ENCODE results near the gene NLGN1. TPM values are rescaled to one million over a fixed set of nuclear protein-coding genes. Genes with fewer than 3 reads are reported as not detected.

Gene NLGN1
- total RNA-seq, 2 donors from 2014 or later: 0.36 to 11.7 TPM

DNA sequence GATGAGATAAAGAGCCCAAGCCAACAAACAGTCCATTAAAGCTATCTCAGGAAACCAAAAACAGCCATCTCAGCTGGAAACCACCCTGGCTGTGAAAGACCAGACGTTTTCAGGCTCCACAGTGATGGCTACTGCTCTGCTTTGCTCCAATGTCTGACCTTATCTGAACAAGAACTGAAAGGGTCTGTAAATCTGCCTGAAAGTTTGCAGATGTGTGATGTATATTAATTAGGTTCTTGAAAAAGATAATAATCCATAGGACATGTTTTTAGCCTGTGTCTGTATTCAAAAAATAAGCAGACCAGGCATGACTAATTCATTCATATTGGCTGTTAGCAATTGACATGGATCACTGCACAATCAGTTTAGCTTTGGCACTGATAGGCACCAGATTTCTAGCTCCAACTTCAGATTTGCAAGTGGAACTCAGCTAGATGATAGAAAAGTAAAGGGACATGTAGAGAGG, 850.2 kb downstream of the NLGN1 start:
- intact Hi-C loops (cut with DNase I): no loop called here
- TF ChIP-seq POLR2A (IDR thresholded peaks at IDR 0.05) (no peak), POLR2AphosphoS5 (IDR thresholded peaks at IDR 0.05) (no peak)
- TF ChIP-seq, protein P1, sequence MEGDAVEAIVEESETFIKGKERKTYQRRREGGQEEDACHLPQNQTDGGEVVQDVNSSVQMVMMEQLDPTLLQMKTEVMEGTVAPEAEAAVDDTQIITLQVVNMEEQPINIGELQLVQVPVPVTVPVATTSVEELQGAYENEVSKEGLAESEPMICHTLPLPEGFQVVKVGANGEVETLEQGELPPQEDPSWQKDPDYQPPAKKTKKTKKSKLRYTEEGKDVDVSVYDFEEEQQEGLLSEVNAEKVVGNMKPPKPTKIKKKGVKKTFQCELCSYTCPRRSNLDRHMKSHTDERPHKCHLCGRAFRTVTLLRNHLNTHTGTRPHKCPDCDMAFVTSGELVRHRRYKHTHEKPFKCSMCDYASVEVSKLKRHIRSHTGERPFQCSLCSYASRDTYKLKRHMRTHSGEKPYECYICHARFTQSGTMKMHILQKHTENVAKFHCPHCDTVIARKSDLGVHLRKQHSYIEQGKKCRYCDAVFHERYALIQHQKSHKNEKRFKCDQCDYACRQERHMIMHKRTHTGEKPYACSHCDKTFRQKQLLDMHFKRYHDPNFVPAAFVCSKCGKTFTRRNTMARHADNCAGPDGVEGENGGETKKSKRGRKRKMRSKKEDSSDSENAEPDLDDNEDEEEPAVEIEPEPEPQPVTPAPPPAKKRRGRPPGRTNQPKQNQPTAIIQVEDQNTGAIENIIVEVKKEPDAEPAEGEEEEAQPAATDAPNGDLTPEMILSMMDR (IDR thresholded peaks at IDR 0.05): no peak
- no peak for DNase-seq (ENCODE audit: low spot score)
- Histone ChIP-seq H3K9me3 (no peaks in the 10 kb centered on the region), H3K27ac (no peak overlapping the region), H3K4me1 (replicated peaks) (no peaks in the 10 kb centered on the region), H3K27me3 (replicated peaks; ENCODE audit: insufficient read depth) (no peaks in the 10 kb centered on the region), H3K4me3 (no peak overlapping the region), H3K36me3 (no peaks in the 10 kb centered on the region)
- WGBS: 58% methylated on average over 1 of the region's 1 CpG

DNA sequence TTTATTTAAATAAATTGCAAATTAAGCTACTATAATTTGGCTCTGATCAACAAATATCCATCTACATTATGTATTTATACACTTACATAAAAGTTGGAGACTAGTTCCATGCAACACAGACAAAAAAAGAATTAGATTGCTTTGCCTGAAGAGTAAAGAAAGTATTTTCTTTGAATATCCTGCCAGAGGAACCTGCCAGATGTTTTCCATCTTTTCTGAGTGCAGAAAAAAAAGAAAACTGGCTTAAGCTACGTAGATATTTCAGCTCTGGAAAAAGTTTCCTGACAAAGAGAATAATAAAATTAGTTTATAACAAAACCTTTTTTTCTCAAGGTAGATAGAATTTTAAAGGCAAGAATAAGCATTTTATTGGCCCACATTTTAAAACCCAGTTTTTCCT, 854.1 kb downstream of the NLGN1 start:
- DNase-seq (ENCODE audit: low spot score): no peak
- Histone ChIP-seq H3K9me3 (no peaks in the 10 kb centered on the region), H3K4me1 (replicated peaks) (no peaks in the 10 kb centered on the region), H3K4me3 (no peak overlapping the region), H3K36me3 (no peaks in the 10 kb centered on the region), H3K27ac (no peak overlapping the region), H3K27me3 (replicated peaks; ENCODE audit: insufficient read depth) (no peaks in the 10 kb centered on the region)
- intact Hi-C loops (cut with DNase I): no loop called here
- TF ChIP-seq, protein P1 (IDR thresholded peaks at IDR 0.05): no peak
- no peak for TF ChIP-seq POLR2A (IDR thresholded peaks at IDR 0.05)
- no peak for TF ChIP-seq POLR2AphosphoS5 (IDR thresholded peaks at IDR 0.05)
- WGBS: 26% methylated on average over 1 of the region's 1 CpG

DNA sequence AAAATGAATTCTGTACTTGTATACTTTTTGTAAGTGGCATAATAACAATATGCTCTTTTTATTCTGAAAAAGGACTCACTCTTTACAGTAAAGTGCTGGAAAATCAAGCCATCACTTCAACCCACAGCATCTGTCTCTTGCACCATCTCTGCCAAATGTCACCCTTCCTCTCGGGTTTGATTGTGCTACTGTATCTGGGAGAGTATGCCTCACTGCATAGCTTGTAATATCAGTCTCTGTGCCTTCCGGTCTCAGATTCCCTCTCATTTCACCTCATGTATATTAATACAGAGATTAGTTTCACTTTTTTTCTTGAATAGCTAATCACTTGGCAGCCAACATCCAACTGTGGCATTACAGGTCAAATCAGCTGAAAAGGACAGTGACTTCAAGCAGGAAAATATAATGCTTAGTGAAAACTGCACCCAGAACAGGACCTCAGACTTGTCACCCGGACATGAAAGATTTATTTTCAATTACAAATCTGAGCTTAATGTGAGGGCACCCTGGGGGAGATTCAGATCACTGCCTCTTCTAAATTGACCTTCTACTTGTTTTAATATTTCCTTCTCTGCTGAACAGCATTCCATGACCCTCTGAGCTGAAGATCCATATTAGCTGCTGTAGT, 855.8 kb downstream of the NLGN1 start:
- no peaks in the 10 kb centered on the region for H3K27me3 ChIP-seq (replicated peaks; ENCODE audit: insufficient read depth)
- no peaks in the 10 kb centered on the region for H3K9me3 ChIP-seq
- no peak overlapping the region for H3K4me3 ChIP-seq
- H3K36me3 ChIP-seq: no peaks in the 10 kb centered on the region
- H3K4me1 ChIP-seq (replicated peaks): no peaks in the 10 kb centered on the region
- H3K27ac ChIP-seq: no peak overlapping the region
- DNase-seq (ENCODE audit: low spot score): no peak
- TF ChIP-seq POLR2AphosphoS5 (IDR thresholded peaks at IDR 0.05): no peak
- TF ChIP-seq POLR2A (IDR thresholded peaks at IDR 0.05): no peak
- TF ChIP-seq, protein P1 (IDR thresholded peaks at IDR 0.05): no peak
- intact Hi-C loops (cut with DNase I): no loop called here
- 72% methylated on average over 3 of the region's 3 CpGs for WGBS

DNA sequence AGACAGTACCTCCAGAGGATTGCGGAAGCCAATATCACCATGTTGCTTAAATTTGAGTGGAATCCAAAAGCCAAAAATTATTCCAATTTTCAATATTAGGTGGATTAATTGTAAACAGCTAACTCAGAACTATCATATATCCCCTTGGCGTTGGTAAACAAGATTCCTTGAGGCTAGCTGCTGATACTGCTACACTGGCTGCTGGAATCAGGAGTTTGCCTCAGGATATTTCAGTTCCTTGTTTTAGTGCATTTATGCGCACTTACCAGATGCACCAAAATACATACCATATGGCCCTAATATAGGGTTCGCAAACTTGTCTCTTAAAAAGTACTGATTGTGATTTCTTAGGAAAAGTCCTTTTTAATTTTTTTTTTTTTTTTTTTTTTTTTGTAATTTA, 856.4 kb downstream of the NLGN1 start:
- H3K4me3 ChIP-seq: no peak overlapping the region
- 96% methylated on average over 4 of the region's 4 CpGs for WGBS
- no peak overlapping the region for H3K27ac ChIP-seq
- intact Hi-C loops (cut with DNase I): no loop called here
- no peaks in the 10 kb centered on the region for H3K9me3 ChIP-seq
- no peak for DNase-seq (ENCODE audit: low spot score)
- no peaks in the 10 kb centered on the region for H3K4me1 ChIP-seq (replicated peaks)
- TF ChIP-seq, protein P1 (IDR thresholded peaks at IDR 0.05): no peak
- TF ChIP-seq POLR2AphosphoS5 (IDR thresholded peaks at IDR 0.05): no peak
- no peak for TF ChIP-seq POLR2A (IDR thresholded peaks at IDR 0.05)
- H3K36me3 ChIP-seq: no peaks in the 10 kb centered on the region
- H3K27me3 ChIP-seq (replicated peaks; ENCODE audit: insufficient read depth): no peaks in the 10 kb centered on the region

DNA sequence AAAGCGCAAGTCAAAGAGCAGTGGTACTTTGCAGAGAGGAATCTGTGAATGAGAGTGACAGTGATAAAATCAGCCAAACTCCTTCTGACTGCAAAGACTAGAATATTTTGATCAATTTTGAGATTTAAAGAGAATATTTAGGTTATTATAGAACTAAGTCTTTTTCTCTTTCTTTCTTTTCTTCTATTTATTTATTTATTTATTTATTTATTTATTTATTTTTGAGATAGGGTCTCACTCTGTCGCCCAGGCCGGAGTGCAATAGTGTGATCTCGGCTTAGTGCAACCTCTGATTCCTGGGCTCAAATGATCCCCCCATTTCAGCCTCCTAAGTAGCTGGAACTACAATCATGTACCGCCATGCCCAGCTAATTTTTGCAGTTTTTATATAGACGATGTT, 857.9 kb downstream of the NLGN1 start:
- DNase-seq (ENCODE audit: low spot score): no peak
- no peaks in the 10 kb centered on the region for H3K4me1 ChIP-seq (replicated peaks)
- intact Hi-C loops (cut with DNase I): no loop called here
- H3K27ac ChIP-seq: no peak overlapping the region
- 98% methylated on average over 6 of the region's 6 CpGs for WGBS
- no peak overlapping the region for H3K4me3 ChIP-seq
- TF ChIP-seq, protein P1 (IDR thresholded peaks at IDR 0.05): no peak
- TF ChIP-seq POLR2AphosphoS5 (IDR thresholded peaks at IDR 0.05) (no peak), POLR2A (IDR thresholded peaks at IDR 0.05) (no peak)
- no peaks in the 10 kb centered on the region for H3K36me3 ChIP-seq
- no peaks in the 10 kb centered on the region for H3K9me3 ChIP-seq
- H3K27me3 ChIP-seq (replicated peaks; ENCODE audit: insufficient read depth): no peaks in the 10 kb centered on the region
